Muscle of leg (tissue), 11 donors: ENCODE data around the gene RET. TPM values are rescaled to one million over a fixed set of nuclear protein-coding genes. Genes with fewer than 3 reads are reported as not detected.

ENCODE experiments used
- DNase-seq: peaks from one replicate; pipeline ENCODE4 v3.0.0; 2013
- H3K27ac ChIP-seq: one replicate; pipeline ENCODE4 v1.5.1; 2013; ENCODE audit warnings: mild to moderate bottlenecking, low read length, control low read depth
- H3K27me3 ChIP-seq: one replicate; pipeline ENCODE4 v1.6.1; 2013; ENCODE audit warnings: low read length; ENCODE audit not compliant: control insufficient read depth, insufficient read depth
- H3K36me3 ChIP-seq: one replicate; pipeline ENCODE4 v1.6.1; 2013; ENCODE audit warnings: low read length; ENCODE audit not compliant: control insufficient read depth, insufficient read depth
- H3K4me1 ChIP-seq: one replicate; pipeline ENCODE4 v1.6.1; 2013; ENCODE audit warnings: low read length; ENCODE audit not compliant: control insufficient read depth, insufficient read depth
- H3K4me3 ChIP-seq: one replicate; pipeline ENCODE4 v1.5.1; 2013; ENCODE audit warnings: low read length, control low read depth
- H3K9me3 ChIP-seq: replicated peaks from 2 replicates; pipeline ENCODE4 v1.6.1; 2013; ENCODE audit warnings: low read depth, low read length; ENCODE audit not compliant: control insufficient read depth
- WGBS: methylation state at CpG from one replicate; pipeline ENCODE4 v1.1.5; 2013; ENCODE audit warnings: missing lambda C conversion rate; ENCODE audit not compliant: insufficient coverage; 5-methylcytosine and 5-hydroxymethylcytosine counted together
- polyA plus RNA-seq, 8 donors: library from polyadenylated mRNA; unstranded; fragments of 120-200 nt; gene quantifications; one replicate each; pipeline versions ENCODE4 v1.2.1 to v1.2.3, GENCODE V29; 2013; ENCODE audit warnings: inconsistent platforms in 1 of 8, low replicate concordance in 1 of 8; ENCODE audit not compliant: insufficient read length in 8 of 8, insufficient read depth in 1 of 8
- total RNA-seq: library from RNA; stranded (reverse); fragments of 120-200 nt; gene quantifications from one replicate; pipeline ENCODE4 v1.2.4, GENCODE V29; 2013

The RET gene
- total and polyA plus RNA-seq, 9 donors, result 0.95 to 4.3 (median 1.6) TPM

GRCh38 chr10:43061760-43062159 lies 15.1 kb upstream of the RET start:
- WGBS, result 74% methylated on average over 4 of the region's 9 CpGs
- H3K9me3 ChIP-seq, result no peaks in the 10 kb centered on the region
- no peak for DNase-seq
- H3K27me3 ChIP-seq, result peaks cover 6% of the 10 kb centered on the region
- H3K4me3 ChIP-seq, result no peak overlapping the region
- H3K36me3 ChIP-seq, result no peaks in the 10 kb centered on the region
- no peak overlapping the region for H3K27ac ChIP-seq
- no peaks in the 10 kb centered on the region for H3K4me1 ChIP-seq

GRCh38 chr10:43062402-43063160 lies 14.3 kb upstream of the RET start:
- Histone ChIP-seq H3K36me3 (no peaks in the 10 kb centered on the region), H3K4me1 (no peaks in the 10 kb centered on the region), H3K27ac (no peak overlapping the region), H3K9me3 (no peaks in the 10 kb centered on the region), H3K27me3 (peaks cover 6% of the 10 kb centered on the region), H3K4me3 (no peak overlapping the region)
- DNase-seq, result no peak
- WGBS, result 90% methylated on average over 16 of the region's 18 CpGs

GRCh38 chr10:43064331-43065075 lies 12.4 kb upstream of the RET start:
- no peak for DNase-seq
- no peaks in the 10 kb centered on the region for H3K9me3 ChIP-seq
- WGBS, result 72% methylated on average over 9 of the region's 11 CpGs

GRCh38 chr10:43065234-43065633 lies 11.6 kb upstream of the RET start:
- H3K27me3 ChIP-seq, result peaks cover 2% of the 10 kb centered on the region
- no peaks in the 10 kb centered on the region for H3K36me3 ChIP-seq
- no peak overlapping the region for H3K4me3 ChIP-seq
- no CpG with 5 or more reads among the region's 1 CpG for WGBS
- no peak overlapping the region for H3K27ac ChIP-seq
- H3K4me1 ChIP-seq, result peaks cover 10% of the 10 kb centered on the region
- no peak for DNase-seq
- no peaks in the 10 kb centered on the region for H3K9me3 ChIP-seq

More at GRCh38 chr10:43064331-43065075, 12.4 kb upstream of the RET start:
- no peaks in the 10 kb centered on the region for H3K36me3 ChIP-seq
- H3K4me3 ChIP-seq, result no peak overlapping the region
- peaks cover 10% of the 10 kb centered on the region for H3K4me1 ChIP-seq
- no peaks in the 10 kb centered on the region for H3K27me3 ChIP-seq
- no peak overlapping the region for H3K27ac ChIP-seq

GRCh38 chr10:43065761-43066160 lies 11.1 kb upstream of the RET start:
- Histone ChIP-seq H3K4me3 (no peak overlapping the region), H3K4me1 (peaks cover 10% of the 10 kb centered on the region), H3K27ac (no peak overlapping the region), H3K9me3 (no peaks in the 10 kb centered on the region), H3K27me3 (peaks cover 5% of the 10 kb centered on the region), H3K36me3 (no peaks in the 10 kb centered on the region)
- DNase-seq, result no peak
- WGBS, result 29% methylated on average over 6 of the region's 6 CpGs

- no peaks in the 10 kb centered on the region for H3K36me3 ChIP-seq
- WGBS, result 60% methylated on average over 1 of the region's 3 CpGs
- DNase-seq, result no peak
These were observed 10.4 kb upstream of the RET start for GRCh38 chr10:43066481-43066880.

GRCh38 chr10:43067391-43068135 lies 9.3 kb upstream of the RET start:
- H3K4me1 ChIP-seq, result peaks cover 10% of the 10 kb centered on the region
- H3K27ac ChIP-seq, result no peak overlapping the region
- no peaks in the 10 kb centered on the region for H3K9me3 ChIP-seq
- no peaks in the 10 kb centered on the region for H3K36me3 ChIP-seq
- DNase-seq, result no peak
- no peak overlapping the region for H3K4me3 ChIP-seq
- H3K27me3 ChIP-seq, result peaks cover 8% of the 10 kb centered on the region
- WGBS, result 70% methylated on average over 7 of the region's 14 CpGs

More at GRCh38 chr10:43066481-43066880, 10.4 kb upstream of the RET start:
- Histone ChIP-seq H3K4me3 (no peak overlapping the region), H3K27me3 (peaks cover 6% of the 10 kb centered on the region), H3K9me3 (no peaks in the 10 kb centered on the region), H3K27ac (no peak overlapping the region), H3K4me1 (peaks cover 10% of the 10 kb centered on the region)

- Histone ChIP-seq H3K4me1 (peaks cover 10% of the 10 kb centered on the region), H3K27ac (no peak overlapping the region), H3K27me3 (peaks cover 11% of the 10 kb centered on the region), H3K36me3 (no peaks in the 10 kb centered on the region), H3K9me3 (no peaks in the 10 kb centered on the region), H3K4me3 (no peak overlapping the region)
- no peak for DNase-seq
- WGBS, result 75% methylated on average over 2 of the region's 5 CpGs
These were observed 8.8 kb upstream of the RET start for GRCh38 chr10:43068136-43068395.

GRCh38 chr10:43068471-43069210 lies 8.2 kb upstream of the RET start:
- no peak overlapping the region for H3K4me3 ChIP-seq
- H3K36me3 ChIP-seq, result no peaks in the 10 kb centered on the region
- peaks cover 10% of the 10 kb centered on the region for H3K4me1 ChIP-seq
- H3K9me3 ChIP-seq, result no peaks in the 10 kb centered on the region
- 33% methylated on average over 13 of the region's 14 CpGs for WGBS
- no peak for DNase-seq
- peaks cover 15% of the 10 kb centered on the region for H3K27me3 ChIP-seq
- H3K27ac ChIP-seq, result no peak overlapping the region

- H3K4me3 ChIP-seq, result no peak overlapping the region
- peaks cover 18% of the 10 kb centered on the region for H3K27me3 ChIP-seq
- DNase-seq, result no peak
- H3K36me3 ChIP-seq, result no peaks in the 10 kb centered on the region
- peaks cover 10% of the 10 kb centered on the region for H3K4me1 ChIP-seq
- no peaks in the 10 kb centered on the region for H3K9me3 ChIP-seq
- WGBS, result 70% methylated on average over 5 of the region's 5 CpGs
- no peak overlapping the region for H3K27ac ChIP-seq
These were observed 7.7 kb upstream of the RET start for GRCh38 chr10:43069211-43069515.
